PC-9 (cell line): Measurements from ENCODE around the gene TBXT. TPM values are rescaled to one million over a fixed set of nuclear protein-coding genes. Genes with fewer than 3 reads are reported as not detected.

Experiments used
- BruUV-seq: library from RNA; stranded (reverse); fragments of 400-500 nt; replicated peaks from 2 replicates; lab custom pipeline; 2021; lab: Mats Ljungman, UMichigan
- CTCF ChIA-PET: fragments of 300-600 bp; sonication (Branson Sonifier 250); formaldehyde crosslinking; loops from one replicate; lab custom pipeline; 2022; ENCODE audit warnings: antibody characterized with exemption; lab: Charles Lee
- POLR2A ChIA-PET: fragments of 300-600 bp; sonication (Branson Sonifier 250); formaldehyde crosslinking; loops from one replicate; lab custom pipeline; 2022; ENCODE audit warnings: antibody characterized with exemption; ENCODE audit not compliant: unreplicated experiment; lab: Charles Lee
- DNase-seq, 2 experiments: peaks; one replicate each; pipeline versions ENCODE4 v3.0.0 to v3.0.0-alpha.2; 2015 to 2022; ENCODE audit warnings: mixed read lengths in 1 of 2
- H2AFZ ChIP-seq: fragments of 200-600 bp; sonication (generic); 2 replicates; pipeline ENCODE4 v1.8.1; 2017; ENCODE audit warnings: antibody characterized with exemption
- H3F3A ChIP-seq: fragments of 200-600 bp; sonication (generic); 2 replicates; pipeline ENCODE4 v1.8.1; 2017; ENCODE audit warnings: antibody characterized with exemption, mild to moderate bottlenecking, low read depth; ENCODE audit not compliant: insufficient read depth
- H3K27ac ChIP-seq: fragments of 200-600 bp; sonication (generic); 2 replicates; pipeline ENCODE4 v1.6.1; 2016; ENCODE audit warnings: mixed run types
- H3K27me3 ChIP-seq: fragments of 200-600 bp; sonication (generic); 2 replicates; pipeline ENCODE4 v1.6.1; 2016; ENCODE audit warnings: low read depth, mixed run types; ENCODE audit not compliant: insufficient read depth
- H3K36me3 ChIP-seq: fragments of 200-600 bp; sonication (generic); 2 replicates; pipeline ENCODE4 v1.6.1; 2016; ENCODE audit warnings: low read depth, mixed run types
- H3K4me1 ChIP-seq: fragments of 200-600 bp; sonication (generic); replicated peaks from 2 replicates; pipeline ENCODE4 v1.6.1; 2016; ENCODE audit warnings: mixed run types; ENCODE audit not compliant: insufficient read depth
- H3K4me2 ChIP-seq: fragments of 200-600 bp; sonication (generic); 2 replicates; pipeline ENCODE4 v1.6.1; 2017; ENCODE audit warnings: mixed run types
- H3K4me3 ChIP-seq: fragments of 200-600 bp; sonication (generic); 2 replicates; pipeline ENCODE4 v1.6.1; 2016; ENCODE audit warnings: mixed run types
- H3K79me2 ChIP-seq: fragments of 200-600 bp; sonication (generic); 2 replicates; pipeline ENCODE4 v1.6.1; 2017; ENCODE audit warnings: low read depth, mixed run types
- H3K9me2 ChIP-seq: fragments of 200-600 bp; sonication (generic); 2 replicates; pipeline ENCODE4 v1.8.1; 2017; ENCODE audit warnings: mild to moderate bottlenecking; ENCODE audit not compliant: insufficient read depth
- H3K9me3 ChIP-seq: fragments of 200-600 bp; sonication (generic); 2 replicates; pipeline ENCODE4 v1.8.1; 2016; ENCODE audit warnings: low read depth; ENCODE audit not compliant: insufficient read depth
- H4K20me1 ChIP-seq: fragments of 200-600 bp; sonication (generic); 2 replicates; pipeline ENCODE4 v1.8.1; 2017; ENCODE audit not compliant: insufficient read depth
- EZH2 ChIP-seq: fragments of 200-600 bp; sonication (generic); IDR thresholded peaks from 2 replicates; pipeline ENCODE4 v1.8.0; 2017; ENCODE audit warnings: antibody characterized with exemption, low read depth
- intact Hi-C: fragments of 100-400 bp; cut with micrococcal nuclease; formaldehyde crosslinking; loops from one replicate; pipeline ENCODE4 v1.10.0; 2022; ENCODE audit not compliant: unreplicated experiment
- total RNA-seq: library from RNA; stranded (reverse); gene quantifications from 2 replicates; pipeline ENCODE4 v1.2.3, GENCODE V29; 2021
- TF ChIP-seq, protein P1 (sequence below): fragments of 200-600 bp; sonication (generic); conservative IDR thresholded peaks from 2 replicates; pipeline ENCODE4 v1.6.1; 2017; ENCODE audit warnings: mixed run types, antibody characterized with exemption, mild to moderate bottlenecking, moderate library complexity

TBXT gene
- total RNA-seq, 1 experiment from 2014 or later, result not detected

- Histone ChIP-seq H3K4me2 (no peak overlapping the region), H3K4me1 (no peaks in the 10 kb centered on the region), H3K9me2 (no peaks in the 10 kb centered on the region), H3K27me3 (peaks cover 83% of the 10 kb centered on the region), H3K4me3 (no peak overlapping the region), H3K9me3 (no peaks in the 10 kb centered on the region), H3K27ac (no peak overlapping the region), H2AFZ (no peak overlapping the region), H3K79me2 (no peaks in the 10 kb centered on the region), H4K20me1 (no peaks in the 10 kb centered on the region), H3F3A (no peaks in the 10 kb centered on the region), H3K36me3 (no peaks in the 10 kb centered on the region)
- no peak for DNase-seq
- intact Hi-C loops, result no loop called here
- CTCF ChIA-PET, result no interaction called here
- TF ChIP-seq, protein P1, sequence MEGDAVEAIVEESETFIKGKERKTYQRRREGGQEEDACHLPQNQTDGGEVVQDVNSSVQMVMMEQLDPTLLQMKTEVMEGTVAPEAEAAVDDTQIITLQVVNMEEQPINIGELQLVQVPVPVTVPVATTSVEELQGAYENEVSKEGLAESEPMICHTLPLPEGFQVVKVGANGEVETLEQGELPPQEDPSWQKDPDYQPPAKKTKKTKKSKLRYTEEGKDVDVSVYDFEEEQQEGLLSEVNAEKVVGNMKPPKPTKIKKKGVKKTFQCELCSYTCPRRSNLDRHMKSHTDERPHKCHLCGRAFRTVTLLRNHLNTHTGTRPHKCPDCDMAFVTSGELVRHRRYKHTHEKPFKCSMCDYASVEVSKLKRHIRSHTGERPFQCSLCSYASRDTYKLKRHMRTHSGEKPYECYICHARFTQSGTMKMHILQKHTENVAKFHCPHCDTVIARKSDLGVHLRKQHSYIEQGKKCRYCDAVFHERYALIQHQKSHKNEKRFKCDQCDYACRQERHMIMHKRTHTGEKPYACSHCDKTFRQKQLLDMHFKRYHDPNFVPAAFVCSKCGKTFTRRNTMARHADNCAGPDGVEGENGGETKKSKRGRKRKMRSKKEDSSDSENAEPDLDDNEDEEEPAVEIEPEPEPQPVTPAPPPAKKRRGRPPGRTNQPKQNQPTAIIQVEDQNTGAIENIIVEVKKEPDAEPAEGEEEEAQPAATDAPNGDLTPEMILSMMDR, result no peak
- no peak for TF ChIP-seq EZH2
- POLR2A ChIA-PET, result no interaction called here
- BruUV-seq, result no TSS peak
Observed at GRCh38 chr6:166203003-166203640, 35.5 kb upstream of the TBXT start.

GRCh38 chr6:166202321-166202733 lies 34.7 kb upstream of the TBXT start:
- H3K79me2 ChIP-seq, result no peaks in the 10 kb centered on the region
- H3K27me3 ChIP-seq, result peaks cover 85% of the 10 kb centered on the region
- CTCF ChIA-PET, result no interaction called here

GRCh38 chr6:166201878-166202277 lies 34.2 kb upstream of the TBXT start:
- no peak overlapping the region for H3K4me2 ChIP-seq
- no peak overlapping the region for H2AFZ ChIP-seq
- no peaks in the 10 kb centered on the region for H3K4me1 ChIP-seq
- no TSS peak for BruUV-seq
- TF ChIP-seq EZH2, result no peak
- TF ChIP-seq, protein P1, result no peak
- CTCF ChIA-PET, result no interaction called here
- H4K20me1 ChIP-seq, result no peaks in the 10 kb centered on the region
- H3K4me3 ChIP-seq, result no peak overlapping the region
- DNase-seq, result no peak
- no peaks in the 10 kb centered on the region for H3K79me2 ChIP-seq
- no peaks in the 10 kb centered on the region for H3K36me3 ChIP-seq
- H3K9me3 ChIP-seq, result no peaks in the 10 kb centered on the region
- peaks cover 89% of the 10 kb centered on the region for H3K27me3 ChIP-seq
- POLR2A ChIA-PET, result no interaction called here
- no peaks in the 10 kb centered on the region for H3F3A ChIP-seq
- intact Hi-C loops, result no loop called here
- no peak overlapping the region for H3K27ac ChIP-seq
- H3K9me2 ChIP-seq, result no peaks in the 10 kb centered on the region

More at GRCh38 chr6:166202321-166202733, 34.7 kb upstream of the TBXT start:
- H3K9me2 ChIP-seq, result no peaks in the 10 kb centered on the region
- POLR2A ChIA-PET, result no interaction called here
- no peak overlapping the region for H3K27ac ChIP-seq
- intact Hi-C loops, result no loop called here
- H3K9me3 ChIP-seq, result no peaks in the 10 kb centered on the region
- no peak overlapping the region for H3K4me3 ChIP-seq
- H3K4me2 ChIP-seq, result no peak overlapping the region
- no peaks in the 10 kb centered on the region for H3K4me1 ChIP-seq
- no peak for TF ChIP-seq EZH2
- TF ChIP-seq, protein P1, result no peak
- DNase-seq, result no peak
- H3K36me3 ChIP-seq, result no peaks in the 10 kb centered on the region
- BruUV-seq, result no TSS peak
- H3F3A ChIP-seq, result no peaks in the 10 kb centered on the region
- no peak overlapping the region for H2AFZ ChIP-seq
- no peaks in the 10 kb centered on the region for H4K20me1 ChIP-seq
